ENCODE data around the gene CRADD. TPM values are rescaled to one million over a fixed set of nuclear protein-coding genes. Genes with fewer than 3 reads are reported as not detected.
"Not testable (repeated sequence)": the region's sequence is repeated elsewhere in the genome, so short reads cannot be mapped to it uniquely, and the experiment has no call there.

Gene CRADD
- total RNA-seq, 4 donors from 2014 or later: 11.8 to 49.5 (median 31.4) TPM

- 35 to 38% methylated on average over 3 of the region's 7 CpGs for WGBS, 2 donors (ENCODE audit: low coverage in 1 of 2)
- ATAC-seq: no peak
- Histone ChIP-seq H3K4me1 (no peaks in the 10 kb centered on the region), H3K27me3 (no peaks in the 10 kb centered on the region), H3K4me3 (no peak overlapping the region), H3K9me3 (peaks cover 0 to 64% (median 3%) of the 10 kb centered on the region in 3 donors), H3K36me3 (peaks cover 0 to 5% of the 10 kb centered on the region in 2 donors), H3K27ac (no peak overlapping the region)
- TF ChIP-seq EP300 (IDR thresholded peaks at IDR 0.05): no peak
Observed at GRCh38 chr12:93870020-93870795, 193.0 kb downstream of the CRADD start.

DNA sequence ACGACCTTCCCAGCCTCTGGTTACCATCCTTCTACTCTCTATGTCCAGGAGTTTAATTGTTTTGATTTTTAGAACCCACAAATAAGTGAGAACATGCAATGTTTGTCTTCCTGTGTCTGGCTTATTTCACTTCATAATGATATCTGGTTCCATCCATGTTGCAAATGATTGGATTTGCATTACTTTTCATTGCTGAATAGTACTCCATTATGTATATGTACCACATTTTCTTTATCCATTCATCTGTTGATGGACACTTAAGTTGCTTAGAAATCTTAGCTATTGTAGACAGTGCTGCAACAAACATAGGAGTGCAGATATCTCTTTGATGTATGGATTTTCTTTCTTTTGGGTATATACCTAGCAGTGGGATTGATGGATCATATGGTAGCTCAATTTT, 194.4 kb downstream of the CRADD start:
- 65 to 80% methylated on average over 1 of the region's 1 CpG for WGBS, 2 donors (ENCODE audit: low coverage in 1 of 2)
- not testable (repeated sequence) for H3K4me1 ChIP-seq, H3K4me3 ChIP-seq, H3K36me3 ChIP-seq, ATAC-seq, H3K27ac ChIP-seq, H3K27me3 ChIP-seq
- peaks cover 0 to 61% (median 3%) of the 10 kb centered on the region in 3 donors for H3K9me3 ChIP-seq

DNA sequence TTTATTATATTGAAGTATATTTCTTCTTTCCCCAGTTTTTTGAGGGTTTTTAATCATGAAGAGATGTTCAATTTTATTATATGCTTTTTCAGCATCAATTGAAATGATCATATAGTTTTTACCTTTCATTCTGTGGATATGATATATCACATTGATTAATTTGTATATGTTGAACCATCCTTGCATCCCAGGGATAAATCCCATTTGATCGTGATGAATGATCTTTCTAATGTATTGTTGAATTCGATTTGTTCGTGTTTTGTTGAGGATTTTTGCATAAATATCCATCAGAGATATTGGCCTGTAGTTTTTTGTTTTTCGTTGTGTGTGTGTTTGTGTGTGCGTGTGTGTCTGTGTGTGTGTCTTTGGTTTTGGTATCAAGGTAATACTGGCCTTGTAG, 196.4 kb downstream of the CRADD start:
- H3K36me3 ChIP-seq: no peaks in the 10 kb centered on the region
- H3K4me1 ChIP-seq: no peaks in the 10 kb centered on the region
- no peak overlapping the region for H3K4me3 ChIP-seq
- 96 to 97% methylated on average over 5 of the region's 5 CpGs for WGBS, 2 donors (ENCODE audit: low coverage in 1 of 2)
- H3K27ac ChIP-seq: no peak overlapping the region
- no peak for ATAC-seq
- peaks cover 0 to 57% (median 3%) of the 10 kb centered on the region in 3 donors for H3K9me3 ChIP-seq
- no peak for TF ChIP-seq POLR2AphosphoS5 (IDR thresholded peaks at IDR 0.05)
- TF ChIP-seq POLR2A (IDR thresholded peaks at IDR 0.05): no peak
- TF ChIP-seq, protein P1, sequence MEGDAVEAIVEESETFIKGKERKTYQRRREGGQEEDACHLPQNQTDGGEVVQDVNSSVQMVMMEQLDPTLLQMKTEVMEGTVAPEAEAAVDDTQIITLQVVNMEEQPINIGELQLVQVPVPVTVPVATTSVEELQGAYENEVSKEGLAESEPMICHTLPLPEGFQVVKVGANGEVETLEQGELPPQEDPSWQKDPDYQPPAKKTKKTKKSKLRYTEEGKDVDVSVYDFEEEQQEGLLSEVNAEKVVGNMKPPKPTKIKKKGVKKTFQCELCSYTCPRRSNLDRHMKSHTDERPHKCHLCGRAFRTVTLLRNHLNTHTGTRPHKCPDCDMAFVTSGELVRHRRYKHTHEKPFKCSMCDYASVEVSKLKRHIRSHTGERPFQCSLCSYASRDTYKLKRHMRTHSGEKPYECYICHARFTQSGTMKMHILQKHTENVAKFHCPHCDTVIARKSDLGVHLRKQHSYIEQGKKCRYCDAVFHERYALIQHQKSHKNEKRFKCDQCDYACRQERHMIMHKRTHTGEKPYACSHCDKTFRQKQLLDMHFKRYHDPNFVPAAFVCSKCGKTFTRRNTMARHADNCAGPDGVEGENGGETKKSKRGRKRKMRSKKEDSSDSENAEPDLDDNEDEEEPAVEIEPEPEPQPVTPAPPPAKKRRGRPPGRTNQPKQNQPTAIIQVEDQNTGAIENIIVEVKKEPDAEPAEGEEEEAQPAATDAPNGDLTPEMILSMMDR (IDR thresholded peaks at IDR 0.05): no peak
- TF ChIP-seq EP300 (IDR thresholded peaks at IDR 0.05): no peak
- no peaks in the 10 kb centered on the region for H3K27me3 ChIP-seq

- Histone ChIP-seq H3K36me3 (no peaks in the 10 kb centered on the region), H3K27me3 (no peaks in the 10 kb centered on the region), H3K4me1 (no peaks in the 10 kb centered on the region), H3K4me3 (no peak overlapping the region), H3K9me3 (peaks cover 0 to 48% (median 3%) of the 10 kb centered on the region in 3 donors), H3K27ac (no peak overlapping the region)
- TF ChIP-seq EP300 (IDR thresholded peaks at IDR 0.05) (no peak), POLR2AphosphoS5 (IDR thresholded peaks at IDR 0.05) (no peak), POLR2A (IDR thresholded peaks at IDR 0.05) (no peak)
- TF ChIP-seq, protein P1 (IDR thresholded peaks at IDR 0.05): no peak
- ATAC-seq: no peak
- 88 to 100% methylated on average over 1 of the region's 1 CpG for WGBS, 2 donors (ENCODE audit: low coverage in 1 of 2)
Observed at GRCh38 chr12:93875157-93875556, 198.0 kb downstream of the CRADD start.

GRCh38 chr12:93876360-93876759, 199.2 kb downstream of the CRADD start:
- H3K36me3 ChIP-seq: no peaks in the 10 kb centered on the region
- TF ChIP-seq EP300 (IDR thresholded peaks at IDR 0.05): no peak
- H3K27ac ChIP-seq: no peak overlapping the region
- H3K4me1 ChIP-seq: no peaks in the 10 kb centered on the region
- no peak overlapping the region for H3K4me3 ChIP-seq
- H3K9me3 ChIP-seq: peaks cover 0 to 43% (median 3%) of the 10 kb centered on the region in 3 donors
- ATAC-seq: no peak
- no peaks in the 10 kb centered on the region for H3K27me3 ChIP-seq

GRCh38 chr12:93877446-93877845, 200.3 kb downstream of the CRADD start:
- no peaks in the 10 kb centered on the region for H3K27me3 ChIP-seq
- H3K4me1 ChIP-seq: no peaks in the 10 kb centered on the region
- H3K36me3 ChIP-seq: no peaks in the 10 kb centered on the region
- no peak for TF ChIP-seq EP300 (IDR thresholded peaks at IDR 0.05)
- TF ChIP-seq POLR2A (IDR thresholded peaks at IDR 0.05): no peak
- no peak for TF ChIP-seq POLR2AphosphoS5 (IDR thresholded peaks at IDR 0.05)
- TF ChIP-seq, protein P1 (IDR thresholded peaks at IDR 0.05): no peak
- H3K27ac ChIP-seq: no peak overlapping the region
- no peak overlapping the region for H3K4me3 ChIP-seq
- H3K9me3 ChIP-seq: peaks cover 0 to 40% (median 3%) of the 10 kb centered on the region in 3 donors
- ATAC-seq: no peak
